ENCODE measurements around the gene PRRT1.

DNA sequence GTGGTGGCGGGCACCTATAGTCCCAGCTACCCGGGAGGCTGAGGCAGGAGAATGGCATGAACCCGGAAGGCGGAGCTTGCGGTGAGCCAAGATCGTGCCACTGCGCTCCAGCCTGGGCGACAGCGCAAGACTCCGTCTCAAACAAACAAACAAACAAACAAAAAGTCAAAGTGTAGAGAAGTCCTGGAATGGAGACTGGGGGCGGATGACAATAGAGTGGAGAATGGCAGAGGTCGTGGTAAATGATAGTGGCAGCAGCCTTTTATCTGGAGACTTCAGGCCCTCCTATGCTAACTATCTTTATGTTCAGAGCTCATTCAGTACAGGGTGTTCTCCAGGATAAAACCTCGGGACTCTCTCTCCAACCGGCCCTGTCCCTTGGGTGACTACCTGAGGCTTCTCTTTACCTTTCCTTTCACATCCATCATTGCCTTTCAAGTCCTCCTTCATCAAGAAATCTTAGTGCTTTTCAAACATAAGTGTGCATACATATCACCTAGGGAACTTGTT lies 20.2 kb downstream of the PRRT1 start:
- TF ChIP-seq, protein P1, sequence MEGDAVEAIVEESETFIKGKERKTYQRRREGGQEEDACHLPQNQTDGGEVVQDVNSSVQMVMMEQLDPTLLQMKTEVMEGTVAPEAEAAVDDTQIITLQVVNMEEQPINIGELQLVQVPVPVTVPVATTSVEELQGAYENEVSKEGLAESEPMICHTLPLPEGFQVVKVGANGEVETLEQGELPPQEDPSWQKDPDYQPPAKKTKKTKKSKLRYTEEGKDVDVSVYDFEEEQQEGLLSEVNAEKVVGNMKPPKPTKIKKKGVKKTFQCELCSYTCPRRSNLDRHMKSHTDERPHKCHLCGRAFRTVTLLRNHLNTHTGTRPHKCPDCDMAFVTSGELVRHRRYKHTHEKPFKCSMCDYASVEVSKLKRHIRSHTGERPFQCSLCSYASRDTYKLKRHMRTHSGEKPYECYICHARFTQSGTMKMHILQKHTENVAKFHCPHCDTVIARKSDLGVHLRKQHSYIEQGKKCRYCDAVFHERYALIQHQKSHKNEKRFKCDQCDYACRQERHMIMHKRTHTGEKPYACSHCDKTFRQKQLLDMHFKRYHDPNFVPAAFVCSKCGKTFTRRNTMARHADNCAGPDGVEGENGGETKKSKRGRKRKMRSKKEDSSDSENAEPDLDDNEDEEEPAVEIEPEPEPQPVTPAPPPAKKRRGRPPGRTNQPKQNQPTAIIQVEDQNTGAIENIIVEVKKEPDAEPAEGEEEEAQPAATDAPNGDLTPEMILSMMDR (IDR thresholded peaks at IDR 0.05): no peak
- no peak for TF ChIP-seq POLR2AphosphoS5 (IDR thresholded peaks at IDR 0.05)
